Dendritic cell treated with granulocyte-macrophage colony-stimulating factor and Interleukin-4, amounts not matched to agents 40 ng/mL and 50 ng/mL, for 4 days (primary cell): Measurements from ENCODE around the gene SGTB.
"Not testable (repeated sequence)": the region's sequence is repeated elsewhere in the genome, so short reads cannot be mapped to it uniquely, and the experiment has no call there.

Experiments used
- H3K27ac Mint-ChIP-seq: one replicate; pipeline ENCODE4 v1.8.0; 2022; ENCODE audit warnings: mild to moderate bottlenecking, mixed read lengths
- H3K27me3 Mint-ChIP-seq: one replicate; pipeline ENCODE4 v1.8.0; 2022; ENCODE audit warnings: mild to moderate bottlenecking, mixed read lengths
- H3K36me3 Mint-ChIP-seq: one replicate; pipeline ENCODE4 v1.8.0; 2022; ENCODE audit warnings: low read depth, mixed read lengths
- H3K4me1 Mint-ChIP-seq: one replicate; pipeline ENCODE4 v1.8.0; 2022; ENCODE audit warnings: low read depth, mixed read lengths
- H3K4me3 Mint-ChIP-seq: one replicate; pipeline ENCODE4 v1.8.0; 2022; ENCODE audit warnings: mild to moderate bottlenecking, moderate library complexity, mixed read lengths
- H3K9me3 Mint-ChIP-seq: one replicate; pipeline ENCODE4 v1.8.0; 2022; ENCODE audit warnings: mixed read lengths
- intact Hi-C: fragments of 100-400 bp; cut with micrococcal nuclease; formaldehyde crosslinking; loops from one replicate; pipeline ENCODE4 v1.15.0; 2022

Gene SGTB

DNA sequence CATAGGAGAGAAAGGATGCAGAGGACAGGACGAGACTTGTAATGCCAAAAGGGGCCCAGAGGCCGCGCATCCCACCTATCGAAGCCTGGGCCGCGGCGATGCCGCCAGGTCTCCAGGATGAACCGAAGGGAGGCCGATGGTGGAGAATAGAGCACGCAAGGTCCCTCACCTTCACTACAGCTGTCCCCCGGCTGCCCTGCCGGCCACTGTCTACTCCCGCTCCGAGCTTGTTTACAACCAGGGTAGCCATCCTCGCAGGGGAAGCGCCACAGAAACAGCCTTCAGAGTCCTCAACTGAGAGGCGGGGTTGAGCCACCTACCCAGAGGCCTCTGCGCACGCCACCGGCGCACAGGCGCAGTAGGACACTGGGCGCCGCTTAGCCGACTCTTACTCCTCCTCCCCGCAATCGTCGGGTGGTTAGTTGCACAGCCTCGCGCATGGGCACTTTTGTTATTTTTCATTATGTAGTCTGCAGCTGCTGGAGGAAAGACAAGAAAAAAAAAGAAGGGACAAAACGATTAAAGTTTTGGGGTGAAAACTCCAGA lies 97.8 kb downstream of the SGTB start, which contains the start of gene TRIM23:
TRIM23 (minus strand) TSS at position 309 of the 546 bp plus-strand sequence; CDS start at position 250, 59 bp downstream.
- intact Hi-C loops, result loop anchor here (1.0 to 10.0 kb wide), 4 partner anchors 61 to 855 kb away; partner anchors contain the start of genes CENPK, CWC27, NLN and PPWD1
- no peaks in the 10 kb centered on the region for H3K27me3 Mint-ChIP-seq
- peak within 1 kb of the TSS; percentile 97 for H3K27ac Mint-ChIP-seq
- H3K9me3 Mint-ChIP-seq, result no peaks in the 10 kb centered on the region
- H3K36me3 Mint-ChIP-seq, result peaks cover 23% of the 10 kb centered on the region
- peaks cover 14% of the 10 kb centered on the region for H3K4me1 Mint-ChIP-seq
- H3K4me3 Mint-ChIP-seq, result peak within 1 kb of the TSS; percentile 98

- H3K27me3 Mint-ChIP-seq, result no peaks in the 10 kb centered on the region
- peaks cover 17% of the 10 kb centered on the region for H3K4me1 Mint-ChIP-seq
- intact Hi-C loops, result loop anchor here (10.0 kb wide), 1 partner anchor 521 kb away; the partner anchor contains the start of gene SREK1
Measured at GRCh38 chr5:65623482-65623881, 98.4 kb downstream of the SGTB start.

GRCh38 chr5:65621961-65622360 lies 99.9 kb downstream of the SGTB start:
- H3K27me3 Mint-ChIP-seq, H3K27ac Mint-ChIP-seq, H3K4me3 Mint-ChIP-seq, H3K9me3 Mint-ChIP-seq: not testable (repeated sequence)
- intact Hi-C loops, result loop anchor here (10.0 kb wide), 1 partner anchor 523 kb away; the partner anchor contains the start of gene SREK1
- peaks cover 13% of the 10 kb centered on the region for H3K36me3 Mint-ChIP-seq
- H3K4me1 Mint-ChIP-seq, result peaks cover 17% of the 10 kb centered on the region

More at GRCh38 chr5:65623482-65623881, 98.4 kb downstream of the SGTB start:
- Mint-ChIP-seq H3K9me3 (no peaks in the 10 kb centered on the region), H3K27ac (peak overlapping the region; percentile 97), H3K36me3 (peaks cover 17% of the 10 kb centered on the region), H3K4me3 (peak overlapping the region; percentile 98)

DNA sequence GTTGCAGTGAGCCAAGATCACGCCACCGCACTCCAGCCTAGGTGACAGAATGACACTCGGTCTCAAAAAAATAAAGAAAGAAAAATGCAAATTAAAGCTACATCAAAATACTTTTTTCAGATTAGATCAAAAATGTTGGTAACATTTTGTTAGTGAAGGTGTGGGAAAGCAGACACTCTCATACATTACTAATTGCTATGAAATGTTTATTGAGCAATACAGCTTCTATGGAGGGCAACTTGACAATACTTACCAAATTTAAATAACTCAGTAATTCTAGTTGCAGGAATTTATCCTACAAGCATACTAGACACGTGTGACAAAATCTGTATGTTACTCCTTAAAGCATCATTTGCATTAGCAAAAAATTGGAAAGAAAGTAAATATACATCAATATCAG lies 101.9 kb downstream of the SGTB start:
- intact Hi-C loops, result loop anchor here (10.0 kb wide), 1 partner anchor 525 kb away; the partner anchor contains the start of gene SREK1
- Mint-ChIP-seq H3K27ac (no peak overlapping the region), H3K9me3 (no peaks in the 10 kb centered on the region), H3K27me3 (no peaks in the 10 kb centered on the region), H3K4me1 (peaks cover 9% of the 10 kb centered on the region), H3K4me3 (no peak overlapping the region), H3K36me3 (peaks cover 24% of the 10 kb centered on the region)
